MM.1S (cell line): ENCODE results near the gene CFAP46.

Experiments used
- CTCF ChIP-seq: fragments of 300-600 bp; sonication (generic); IDR thresholded peaks from 2 replicates; pipeline ENCODE4 v1.5.1; 2016; ENCODE audit warnings: antibody characterized with exemption, low read length, mixed read lengths
- EZH2 ChIP-seq: fragments of 300-600 bp; sonication (generic); optimal IDR thresholded peaks from 2 replicates; pipeline ENCODE3; 2017; ENCODE audit warnings: low read depth, mild to moderate bottlenecking, antibody characterized with exemption, low read length, mixed read lengths

GRCh38 chr10:132829403-132829802, 113.0 kb downstream of the CFAP46 start:
- TF ChIP-seq EZH2 (no peak), CTCF (no peak)
